Erythroblast (primary cell): ENCODE measurements around the gene SLC12A2.

Source experiments
- GATA1 ChIP-seq: IDR thresholded peaks from 2 replicates; pipeline ENCODE4 v1.6.1; 2011; ENCODE audit warnings: low read depth, mild to moderate bottlenecking, control low read depth, low read length, moderate library complexity
- POLR2A ChIP-seq: IDR thresholded peaks from 2 replicates; pipeline ENCODE4 v1.6.1; 2011; ENCODE audit warnings: mild to moderate bottlenecking, low read length

DNA sequence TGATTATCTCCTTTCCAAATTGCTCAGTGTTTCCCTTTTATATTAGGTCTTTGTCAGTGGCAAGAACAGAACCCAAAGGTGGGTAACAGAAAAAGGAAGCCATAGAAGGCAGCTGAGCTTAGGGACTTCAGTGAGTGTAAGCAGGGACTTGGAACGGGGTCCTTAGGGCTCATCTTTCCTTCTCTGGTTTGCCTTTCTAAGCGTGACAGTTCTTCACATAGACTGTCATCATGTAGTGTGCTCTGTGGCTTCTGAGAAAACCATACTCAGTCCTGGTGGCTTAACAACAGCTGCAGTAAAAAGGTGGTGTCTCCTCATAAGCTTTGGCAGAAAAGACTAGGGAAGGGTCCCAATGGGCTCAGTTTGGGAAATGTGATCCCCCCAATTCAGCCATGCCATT is 108.8 kb downstream of the SLC12A2 start:
- TF ChIP-seq POLR2A (no peak), GATA1 (no peak)
